Activated T-helper 1 cell treated with anti-CD3 and anti-CD28 coated beads, Interleukin-2, amount 50 U/mL, for 16 hours (primary cell): ENCODE data around the gene NHERF1.

Experiments used
- DNase-seq, 2 donors: peaks; one replicate each; pipeline ENCODE4 v3.0.0-alpha.2; 2020; ENCODE audit warnings: low read depth in 1 of 2, low spot score in 1 of 2

The NHERF1 gene

DNA sequence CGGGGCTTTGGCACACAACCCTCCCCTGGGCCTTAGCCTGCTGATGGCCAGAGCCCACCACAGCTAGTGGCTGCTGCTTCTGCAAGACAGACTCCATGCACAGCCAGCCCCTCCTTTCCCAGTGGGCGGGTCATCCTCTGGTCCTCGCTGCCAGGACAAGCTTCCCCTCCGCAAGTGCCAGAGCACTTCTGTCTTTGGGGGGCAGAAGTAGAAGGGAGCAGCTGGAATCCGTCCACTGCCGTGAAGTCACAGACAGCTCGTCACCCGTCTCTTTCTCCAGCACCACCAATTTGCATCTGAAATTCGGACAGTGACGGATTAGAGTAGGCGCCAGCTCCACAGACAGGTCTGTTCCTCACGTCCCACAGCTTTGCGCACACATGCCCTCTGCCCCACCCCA is 59.0 kb downstream of the NHERF1 start:
- no peak for DNase-seq

DNA sequence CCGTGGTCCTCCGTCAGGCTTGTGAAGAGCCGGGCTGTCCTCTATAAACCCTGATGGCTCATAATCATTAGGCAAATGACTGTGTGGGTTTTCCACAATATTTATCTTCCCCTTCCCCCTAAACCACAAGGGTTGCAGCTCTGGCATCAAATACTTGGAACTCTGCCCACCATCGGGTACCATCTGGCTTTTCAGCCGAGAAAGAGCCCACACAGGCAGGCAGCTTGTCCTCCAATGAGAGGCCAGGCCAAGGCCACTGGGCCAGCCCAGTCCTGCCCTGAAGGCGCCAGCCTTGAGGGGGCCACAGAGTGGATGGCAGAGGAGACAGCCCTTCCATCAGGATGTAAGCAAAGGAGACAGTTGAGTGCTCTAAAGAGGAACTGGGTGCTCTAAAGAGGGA is 59.5 kb downstream of the NHERF1 start:
- DNase-seq, result no peak

- DNase-seq, result no peak
Observed at GRCh38 chr17:74808714-74809430, 60.4 kb downstream of the NHERF1 start.

- no peak for DNase-seq
Observed at GRCh38 chr17:74810699-74811485, 62.5 kb downstream of the NHERF1 start.

GRCh38 chr17:74812109-74813009 is 63.9 kb downstream of the NHERF1 start:
- no peak for DNase-seq

- DNase-seq, result no peak
Observed at GRCh38 chr17:74814453-74814852, 66.0 kb downstream of the NHERF1 start.

DNA sequence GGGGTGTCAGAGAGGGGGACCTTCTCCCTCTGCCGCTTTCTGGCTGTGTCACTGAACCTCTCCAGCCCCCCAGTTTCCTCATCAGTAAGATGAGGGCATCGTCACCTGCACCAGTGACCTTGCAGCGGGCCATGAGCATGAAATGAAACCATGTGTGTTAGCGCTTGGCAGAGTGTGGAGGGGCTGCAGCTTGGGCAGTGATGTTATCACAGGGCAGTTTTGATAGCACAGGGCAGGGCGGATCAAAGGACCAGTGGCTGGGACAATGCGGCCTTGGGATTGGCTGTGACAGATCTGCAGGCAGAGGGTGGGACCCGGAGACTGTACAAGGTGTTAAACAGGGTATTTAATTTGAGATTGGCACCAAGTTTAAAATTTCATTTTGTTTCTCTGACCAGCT is 66.6 kb downstream of the NHERF1 start:
- no peak for DNase-seq

GRCh38 chr17:74815550-74816370 is 67.3 kb downstream of the NHERF1 start:
- no peak for DNase-seq

DNA sequence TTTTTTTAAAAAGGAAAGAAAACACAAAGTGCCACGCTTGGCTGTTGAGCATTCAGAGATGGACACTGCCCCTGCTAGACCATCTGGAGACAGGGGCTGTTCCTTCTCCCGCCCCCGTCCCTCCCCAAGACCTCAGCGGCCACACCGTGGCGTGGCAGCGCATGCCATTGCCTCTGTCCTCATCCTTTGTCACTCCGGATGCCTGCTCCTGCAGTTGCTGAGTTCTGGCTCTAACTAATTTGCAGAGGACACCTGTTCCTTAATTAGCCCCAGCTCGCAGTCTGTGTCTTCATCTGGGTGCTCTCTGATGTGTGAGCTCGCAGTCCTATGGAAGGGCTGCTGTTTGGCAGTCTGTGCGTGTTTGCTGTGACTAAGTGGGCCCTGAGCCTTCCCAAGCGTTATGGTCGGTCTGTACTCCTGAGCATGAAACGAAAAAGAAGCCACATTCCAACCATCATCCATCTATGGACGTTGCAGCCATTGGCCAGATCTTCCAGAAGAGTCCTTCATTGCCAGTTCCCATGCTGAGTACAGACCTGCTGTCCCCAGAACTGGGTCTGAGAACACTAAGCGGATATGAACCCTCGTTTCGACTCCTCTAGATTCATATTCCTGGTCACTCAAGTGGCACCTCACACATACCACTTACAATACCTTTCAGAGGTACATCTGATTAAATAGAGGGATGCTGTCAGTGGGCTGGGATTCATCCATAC is 68.6 kb downstream of the NHERF1 start:
- no peak for DNase-seq

- DNase-seq, result no peak
Observed at GRCh38 chr17:74818291-74818938, 70.0 kb downstream of the NHERF1 start.
